Vagina (tissue), 2 donors: Measurements from ENCODE around the gene EGFR.

Experiments used
- CTCF ChIP-seq, 3 experiments: fragments of 450-650 bp in 2 of 3; fragments of 200-600 bp in 1 of 3; sonication (generic) in 1 of 3; IDR thresholded peaks; one replicate each; pipeline ENCODE4 v1.5.1; 2017 to 2019; ENCODE audit warnings: antibody characterized with exemption in 3 of 3, mild to moderate bottlenecking in 2 of 3, moderate library complexity in 2 of 3
- POLR2A ChIP-seq, 2 donors: fragments of 450-650 bp; IDR thresholded peaks; one replicate each; pipeline ENCODE4 v1.6.1; 2017; ENCODE audit warnings: antibody characterized with exemption in 2 of 2, mild to moderate bottlenecking in 2 of 2, moderate library complexity in 2 of 2
- POLR2AphosphoS5 ChIP-seq, 2 donors: sonication (generic); formaldehyde crosslinking; IDR thresholded peaks; one replicate each; pipeline ENCODE4 v1.9.0; 2017; ENCODE audit warnings: antibody characterized with exemption in 2 of 2, mild to moderate bottlenecking in 2 of 2, low read depth in 1 of 2; ENCODE audit not compliant: insufficient read depth in 1 of 2

- no peak for TF ChIP-seq POLR2A (IDR thresholded peaks at IDR 0.05)
- TF ChIP-seq CTCF (IDR thresholded peaks at IDR 0.05), result no peak
- TF ChIP-seq POLR2AphosphoS5 (IDR thresholded peaks at IDR 0.05; ENCODE audit: insufficient read depth in 1 of 2, low read depth in 1 of 2), result no peak
These were observed 191.4 kb downstream of the EGFR start for GRCh38 chr7:55210176-55210575.
